Stimulated activated CD4-positive, alpha-beta T cell treated with anti-CD3 and anti-CD28 coated beads, Interleukin-15, amount 100 ng/mL, for 48 hours (primary cell): Measurements from ENCODE around the gene VPS37B.
A peak's percentile ranks its signal among the peaks of the same experiment; 100 is the strongest.

ENCODE experiments used
- DNase-seq, 2 donors: peaks; one replicate each; pipeline ENCODE4 v3.0.0-alpha.2; 2020; ENCODE audit warnings: low read depth in 2 of 2

VPS37B gene

DNA sequence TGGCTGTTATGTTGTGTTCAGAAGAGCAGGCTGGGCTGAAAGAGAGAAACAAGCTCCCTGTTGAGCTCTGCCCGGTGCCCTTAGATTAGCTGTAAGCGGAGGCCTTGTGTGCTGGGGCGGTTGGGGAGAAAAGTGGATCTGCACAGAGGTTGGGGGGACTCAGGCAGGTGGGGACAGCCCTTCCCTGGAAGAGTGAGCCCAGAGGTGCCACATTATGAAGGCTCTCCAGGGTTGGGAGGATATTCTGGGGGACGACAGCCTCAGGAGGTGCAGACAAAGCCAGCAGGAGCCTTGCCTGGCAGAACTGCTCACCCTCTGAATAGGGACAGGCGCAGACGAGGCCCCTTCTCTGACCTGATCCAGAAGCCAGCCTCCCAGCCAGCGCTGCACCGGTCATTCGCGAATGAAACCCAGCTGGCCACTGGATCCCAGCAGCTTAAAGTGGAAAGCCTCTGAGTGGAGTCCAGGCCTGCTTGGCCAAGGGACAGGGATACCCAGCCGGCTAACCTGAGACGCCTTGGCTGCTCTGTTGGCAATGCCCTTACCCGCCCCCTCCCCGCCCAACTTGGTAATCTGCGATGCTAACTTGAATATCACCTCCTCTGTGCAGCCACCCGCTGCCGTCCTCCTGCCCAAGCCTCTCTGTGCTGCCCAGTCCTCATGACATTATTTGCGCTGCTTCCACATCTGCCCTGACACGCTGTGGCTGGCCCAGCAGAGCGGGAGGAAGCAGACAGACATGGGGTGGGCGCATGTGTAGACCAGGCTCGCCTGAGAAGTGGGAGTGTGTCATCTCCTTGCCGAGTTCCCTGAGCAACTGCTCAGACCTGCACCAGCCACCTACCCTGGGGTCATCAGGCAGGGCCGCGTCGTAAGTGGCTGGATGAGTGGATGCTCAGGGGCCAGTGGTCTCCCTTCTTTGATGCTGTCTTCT, 55.1 kb downstream of the VPS37B start:
- DNase-seq: no peak

DNA sequence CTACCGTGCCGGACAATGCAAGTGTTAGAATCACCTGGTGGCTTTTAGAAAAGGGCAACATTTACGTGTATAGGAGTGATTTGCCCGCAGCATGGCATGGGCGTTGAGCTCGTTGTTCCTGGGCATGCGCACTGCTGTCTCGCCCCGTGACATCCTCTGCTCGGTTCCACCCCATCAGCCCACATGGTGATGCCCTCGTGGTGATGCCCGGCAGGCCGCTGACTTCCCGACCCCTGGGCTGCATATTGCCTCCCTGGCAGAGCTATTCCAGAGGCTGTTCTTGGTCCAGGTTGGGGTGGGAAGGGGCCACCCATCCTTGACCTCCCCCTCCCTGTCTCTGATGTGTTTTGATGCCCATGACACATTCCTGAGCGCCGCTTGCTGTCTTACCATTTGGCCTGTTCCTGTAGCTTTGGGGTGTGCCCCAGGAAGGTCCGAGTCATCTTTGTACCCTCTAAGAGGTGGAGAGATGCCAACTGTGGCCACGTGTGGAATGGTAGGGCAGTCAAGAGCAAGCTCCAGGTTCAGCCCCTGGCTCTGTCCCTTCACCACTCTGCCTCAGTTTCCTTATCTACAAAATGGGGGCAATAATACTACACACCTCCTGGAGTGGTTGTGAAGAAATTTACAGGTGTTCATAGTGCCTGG, 55.9 kb downstream of the VPS37B start:
- DNase-seq: no peak

- DNase-seq: no peak
These were observed 57.1 kb downstream of the VPS37B start for GRCh38 chr12:122838841-122839240.

DNA sequence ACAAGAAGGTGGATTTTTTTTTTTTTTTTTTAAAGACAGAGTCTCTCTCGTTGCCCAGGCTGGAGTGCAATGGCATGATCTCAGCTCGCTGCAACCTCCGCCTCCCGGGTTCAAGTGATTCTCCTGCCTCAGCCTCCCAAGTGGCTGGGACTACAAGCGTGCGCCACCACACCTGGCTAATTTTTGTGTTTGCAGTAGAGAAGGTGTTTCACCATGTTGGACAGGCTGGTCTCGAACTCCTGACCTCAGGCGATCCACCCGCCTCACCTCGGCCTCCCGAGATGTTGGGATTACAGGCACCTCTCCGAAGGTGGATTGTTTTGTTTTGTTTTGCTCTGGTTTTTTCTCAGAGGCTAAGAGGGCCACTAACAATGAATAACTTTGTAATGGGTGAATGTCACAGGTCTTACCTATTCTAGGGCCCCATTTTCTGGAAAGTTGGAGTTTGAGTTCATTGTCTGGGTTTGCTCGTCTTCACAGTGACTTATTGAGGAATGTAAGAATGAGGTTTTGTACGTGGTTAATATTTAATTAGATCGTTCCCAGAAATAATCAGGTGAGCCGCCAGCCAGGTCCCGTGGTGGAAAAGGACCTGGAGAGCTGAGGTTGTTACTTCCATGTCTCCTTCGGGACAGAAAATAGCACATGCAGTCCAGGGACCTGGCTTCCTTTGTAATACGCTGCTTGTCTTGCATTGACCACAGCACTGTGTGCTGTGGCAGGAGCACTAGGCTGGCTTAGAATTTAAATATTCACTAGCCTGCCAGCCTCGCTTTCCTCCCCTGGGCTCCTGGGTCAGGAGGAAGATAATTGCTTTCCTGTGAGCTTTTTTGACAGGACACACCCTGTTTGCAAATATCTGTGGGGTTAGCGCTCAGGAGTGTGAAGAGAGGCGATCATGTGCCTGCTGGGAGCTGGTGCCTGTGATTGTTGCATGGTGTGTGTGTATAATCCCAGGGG, 58.3 kb downstream of the VPS37B start:
- DNase-seq: no peak

DNA sequence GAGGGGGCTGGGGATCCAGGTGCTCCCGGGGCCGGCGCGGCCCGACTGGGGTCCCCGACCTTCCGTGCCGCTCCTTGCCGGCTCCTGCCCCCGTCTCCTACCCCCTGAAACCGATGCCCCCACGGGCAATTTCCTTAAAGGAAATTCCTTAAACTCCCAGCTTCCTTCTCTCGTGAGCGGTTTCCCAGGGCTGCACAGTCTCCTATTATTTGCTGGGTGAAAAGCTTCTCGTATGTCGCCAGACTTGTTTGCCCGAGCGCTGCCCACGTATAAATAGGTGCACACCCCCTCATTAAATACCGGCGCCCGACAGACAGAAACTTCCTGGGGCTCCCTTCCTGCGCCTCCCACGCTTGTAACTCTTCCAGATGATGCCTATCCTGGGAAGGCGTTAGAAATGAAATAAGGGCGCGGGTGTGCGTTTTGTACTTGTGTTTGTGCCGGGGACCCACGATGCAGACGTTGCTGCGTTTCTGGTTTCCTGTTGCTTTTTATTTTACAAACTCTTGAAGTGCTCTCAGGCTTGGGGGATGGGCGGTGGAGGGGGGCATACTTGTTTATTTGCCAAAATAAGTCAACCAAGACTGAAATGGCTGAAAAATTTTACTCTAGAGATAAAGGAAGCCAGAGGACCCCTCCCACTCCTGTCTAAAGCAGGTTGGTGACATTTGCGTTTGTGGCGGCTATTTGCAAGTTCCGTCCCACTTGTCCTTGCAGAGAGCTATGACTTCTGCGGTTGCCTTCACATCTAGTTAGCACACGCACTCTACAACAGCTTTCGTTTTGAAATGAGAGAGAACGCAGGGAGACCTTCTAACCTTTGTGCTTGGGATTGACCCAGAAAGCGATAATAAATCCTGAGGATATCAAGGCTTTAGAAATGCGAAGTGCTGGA, 59.6 kb downstream of the VPS37B start:
- no peak for DNase-seq

DNA sequence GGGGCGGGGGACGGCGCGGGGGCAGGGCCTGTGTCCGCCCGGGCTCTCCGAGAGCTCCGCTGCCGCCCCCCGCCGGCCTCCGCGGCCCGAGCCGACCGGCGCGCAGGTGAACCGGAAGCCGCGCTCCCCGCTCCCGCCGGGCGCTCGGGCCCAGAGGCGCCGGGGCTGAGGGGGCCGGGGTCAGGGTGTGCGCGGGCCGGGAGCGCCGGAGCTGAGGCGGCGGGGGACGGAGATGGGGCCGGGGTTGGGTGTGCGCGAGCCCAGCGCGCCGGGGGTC, 60.2 kb downstream of the VPS37B start:
- DNase-seq: no peak

GRCh38 chr12:122834921-122835749, 60.8 kb downstream of the VPS37B start, which contains the start of gene HIP1R:
HIP1R (plus strand) TSS chr12:122835457; CDS start chr12:122835551, 94 bp downstream.
- peak in 1 of 2 donors; percentile 43 for DNase-seq

- no peak for DNase-seq
These were observed 61.6 kb downstream of the VPS37B start for GRCh38 chr12:122834104-122834920.

- no peak for DNase-seq
These were observed 65.3 kb downstream of the VPS37B start for GRCh38 chr12:122830517-122831214.

GRCh38 chr12:122827258-122827657, 68.7 kb downstream of the VPS37B start:
- DNase-seq: no peak

DNA sequence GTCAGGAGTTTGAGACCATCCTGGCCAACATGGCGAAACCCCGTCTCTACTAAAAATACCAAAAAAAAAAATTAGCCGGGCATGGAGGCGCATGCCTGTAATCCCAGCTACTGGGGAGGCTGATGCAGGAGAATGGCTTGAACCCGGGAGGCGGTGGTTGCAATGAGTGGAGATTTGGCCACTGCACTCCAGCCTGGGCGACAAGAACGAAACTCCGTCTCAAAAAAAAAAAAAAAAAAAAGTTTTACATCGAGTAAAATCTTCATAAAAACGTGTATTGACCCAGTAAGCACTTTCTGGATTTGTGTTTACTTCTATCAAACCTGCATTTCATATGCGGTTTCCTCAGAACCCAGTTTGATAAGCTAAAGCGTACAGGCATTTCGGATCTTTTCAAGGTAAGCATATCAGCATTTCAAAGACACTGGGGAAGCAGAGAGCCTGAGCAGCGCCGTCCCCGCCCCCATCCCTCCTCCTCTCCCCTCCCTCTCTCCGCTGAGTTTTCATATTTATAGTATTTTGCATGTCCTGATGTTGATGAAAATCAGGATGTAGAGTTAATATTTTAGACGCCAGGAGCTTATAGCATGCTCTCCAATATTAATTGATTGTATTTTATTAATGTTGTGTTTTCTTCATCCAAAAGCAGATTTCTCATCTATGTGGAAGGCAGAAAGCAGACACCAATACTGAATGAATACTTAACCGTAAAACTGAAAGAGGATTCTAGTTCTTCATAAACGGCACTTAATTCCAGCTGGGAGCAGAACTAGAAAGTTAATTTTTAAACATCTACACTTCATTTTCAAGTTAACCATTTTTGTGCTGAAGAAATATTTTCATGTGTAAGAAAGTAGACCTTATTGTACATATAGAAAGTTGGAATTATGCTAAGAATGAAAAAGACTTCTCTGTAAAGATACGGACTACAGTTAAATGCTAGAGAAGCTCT, 69.9 kb downstream of the VPS37B start:
- DNase-seq: no peak

GRCh38 chr12:122823429-122823828, 72.5 kb downstream of the VPS37B start:
- no peak for DNase-seq

DNA sequence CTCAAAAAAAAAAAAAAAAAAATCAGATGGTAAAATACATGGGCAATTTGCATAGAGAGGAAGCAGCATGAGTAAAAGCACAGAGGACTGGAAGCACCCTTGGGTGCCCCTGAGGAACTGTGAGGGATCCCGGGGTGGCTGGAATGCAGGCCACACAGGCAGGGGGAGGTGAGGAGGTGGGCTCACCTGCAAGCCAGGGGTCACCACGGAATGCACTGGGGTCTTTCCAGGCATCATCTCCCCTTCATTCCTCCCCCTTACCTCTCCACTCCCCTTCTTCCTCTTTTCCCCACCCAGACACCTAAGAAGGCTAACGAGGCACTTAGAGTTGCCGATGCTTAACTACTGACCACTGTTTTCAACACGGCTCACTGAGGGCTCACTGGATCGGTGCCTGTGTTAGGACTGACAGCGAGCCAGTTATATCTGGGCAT, 75.1 kb downstream of the VPS37B start:
- no peak for DNase-seq

GRCh38 chr12:122820138-122820537, 75.8 kb downstream of the VPS37B start:
- no peak for DNase-seq

DNA sequence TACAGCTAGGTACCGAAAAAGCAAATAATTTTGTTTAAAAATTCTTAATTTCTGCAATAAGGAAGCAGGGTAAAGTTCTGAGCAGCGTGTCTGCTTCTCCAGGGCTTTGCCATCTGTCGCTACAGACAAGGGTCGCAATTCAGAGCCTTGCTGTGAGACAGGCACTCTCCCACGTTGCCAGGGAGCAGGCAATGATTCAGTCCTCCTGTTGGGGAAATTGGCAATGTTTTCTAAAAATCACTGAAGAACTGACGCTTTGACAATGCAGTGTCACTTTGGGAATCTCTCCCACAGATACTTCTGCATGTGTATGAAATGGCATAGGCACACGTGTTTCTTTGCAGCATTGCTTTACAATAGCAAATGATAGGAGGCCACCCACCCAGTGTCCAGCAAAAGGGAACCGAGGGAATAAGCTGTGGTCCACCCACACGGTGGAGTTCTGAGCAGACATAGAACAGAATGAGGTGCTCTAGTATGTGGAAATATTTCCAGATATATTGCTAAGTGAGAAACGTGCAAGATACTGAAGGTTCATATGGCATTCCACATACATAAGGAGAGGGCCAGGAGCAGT, 76.6 kb downstream of the VPS37B start:
- no peak for DNase-seq
